Right renal pelvis (tissue), 4 donors: ENCODE results near the gene CD59. TPM values are rescaled to one million over a fixed set of nuclear protein-coding genes. Genes with fewer than 3 reads are reported as not detected.
"Not testable (repeated sequence)": the region's sequence is repeated elsewhere in the genome, so short reads cannot be mapped to it uniquely, and the experiment has no call there.

ENCODE experiments used
- DNase-seq, 4 donors: peaks; one replicate each; pipeline ENCODE4 v3.0.0-alpha.2; 2013; ENCODE audit warnings: low read depth in 4 of 4, low spot score in 3 of 4, missing footprints in 1 of 4
- polyA plus RNA-seq, 4 donors: library from polyadenylated mRNA; unstranded; fragments of 120-200 nt; gene quantifications; one replicate each; pipeline ENCODE4 v1.2.1, GENCODE V29; 2013; ENCODE audit not compliant: insufficient read length in 4 of 4

The CD59 gene
- polyA plus RNA-seq, 4 donors, result 254 to 300 (median 267) TPM

- no peak for DNase-seq
Observed at GRCh38 chr11:33670250-33671011, 65.8 kb downstream of the CD59 start.

- no peak for DNase-seq
Observed at GRCh38 chr11:33669598-33670249, 66.5 kb downstream of the CD59 start.

- no peak for DNase-seq
Observed at GRCh38 chr11:33668951-33669596, 67.1 kb downstream of the CD59 start.

GRCh38 chr11:33668468-33668825 lies 67.8 kb downstream of the CD59 start:
- DNase-seq, result no peak

- no peak for DNase-seq
Observed at GRCh38 chr11:33667819-33668467, 68.3 kb downstream of the CD59 start.

GRCh38 chr11:33665350-33666106 lies 70.7 kb downstream of the CD59 start:
- no peak for DNase-seq

GRCh38 chr11:33664827-33665226 lies 71.4 kb downstream of the CD59 start:
- no peak for DNase-seq

- no peak for DNase-seq
Observed at GRCh38 chr11:33664166-33664565, 72.1 kb downstream of the CD59 start.

GRCh38 chr11:33663121-33663520 lies 73.1 kb downstream of the CD59 start:
- no peak for DNase-seq

GRCh38 chr11:33661526-33661925 lies 74.7 kb downstream of the CD59 start:
- DNase-seq, result not testable (repeated sequence)

- DNase-seq, result no peak
Observed at GRCh38 chr11:33660962-33661361, 75.3 kb downstream of the CD59 start.

GRCh38 chr11:33659370-33660139 lies 76.7 kb downstream of the CD59 start:
- DNase-seq, result no peak

GRCh38 chr11:33658195-33658900 lies 77.9 kb downstream of the CD59 start:
- no peak for DNase-seq

- no peak for DNase-seq
Observed at GRCh38 chr11:33657757-33658156, 78.5 kb downstream of the CD59 start.

- DNase-seq, result no peak
Observed at GRCh38 chr11:33656768-33657167, 79.5 kb downstream of the CD59 start.

GRCh38 chr11:33655842-33656600 lies 80.2 kb downstream of the CD59 start:
- DNase-seq, result no peak

GRCh38 chr11:33654594-33654993 lies 81.6 kb downstream of the CD59 start:
- no peak for DNase-seq
